Endothelial cell of umbilical vein (primary cell): ENCODE data around the gene CIAPIN1. TPM values are rescaled to one million over a fixed set of nuclear protein-coding genes. Genes with fewer than 3 reads are reported as not detected.

Experiments
- BruUV-seq: library from RNA; stranded (reverse); fragments of 400-500 nt; replicated peaks from 2 replicates; lab custom pipeline; 2021; lab: Mats Ljungman, UMichigan
- CTCF ChIA-PET: fragments of 300-600, 350-600 bp; sonication (Branson Sonifier 250); formaldehyde crosslinking; loops from one replicate; lab custom pipeline; 2021; ENCODE audit warnings: antibody characterized with exemption, inconsistent platforms; lab: Charles Lee
- POLR2A ChIA-PET: fragments of 300-600, 350-600 bp; sonication (Branson Sonifier 250); formaldehyde crosslinking; loops from one replicate; lab custom pipeline; 2021; ENCODE audit warnings: antibody characterized with exemption, inconsistent platforms; lab: Charles Lee
- DNase-seq: peaks from one replicate; pipeline ENCODE4 v3.0.0-alpha.2; 2011; ENCODE audit warnings: low read depth, low spot score
- FAIRE-seq: peaks from 2 replicates; lab custom pipeline; 2011; peaks lifted over from hg19 to GRCh38; lab: Jason Lieb, UNC
- H2AFZ ChIP-seq: 2 replicates; pipeline ENCODE4 v1.6.0; 2012; ENCODE audit warnings: low read depth, low read length, control low read depth, inconsistent platforms
- H3K27ac ChIP-seq: 2 replicates; pipeline ENCODE4 v1.5.1; 2011; ENCODE audit warnings: low read depth, mild to moderate bottlenecking, control low read depth, low read length, moderate library complexity; ENCODE audit not compliant: insufficient read depth
- H3K27me3 ChIP-seq, 2 experiments: 2 replicates each; pipeline versions ENCODE4 v1.6.0 to v1.6.1; 2011; ENCODE audit warnings: low read length in 2 of 2, mixed read lengths in 1 of 2; ENCODE audit not compliant: control insufficient read depth in 2 of 2, insufficient read depth in 2 of 2
- H3K36me3 ChIP-seq, 2 experiments: 2 replicates in 1 of 2; 3 replicates in 1 of 2; pipeline ENCODE4 v1.5.1; 2011; ENCODE audit warnings: low read length in 2 of 2, mild to moderate bottlenecking in 1 of 2, moderate library complexity in 1 of 2; ENCODE audit not compliant: control insufficient read depth in 2 of 2, insufficient read depth in 2 of 2; ENCODE audit errors: extremely low read depth in 1 of 2
- H3K4me1 ChIP-seq: 3 replicates; pipeline ENCODE4 v1.5.1; 2011; ENCODE audit warnings: mild to moderate bottlenecking, low read length; ENCODE audit not compliant: control insufficient read depth, insufficient read depth; ENCODE audit errors: extremely low read depth
- H3K4me2 ChIP-seq: 2 replicates; pipeline ENCODE4 v1.6.1; 2011; ENCODE audit warnings: low read length, control low read depth, mixed read lengths; ENCODE audit not compliant: insufficient read depth
- H3K4me3 ChIP-seq, 3 experiments: fragments of 200-600 bp in 1 of 3; sonication (generic), shearing (Covaris generic) in 1 of 3; replicated peaks in 1 of 3; 2 replicates each; pipeline ENCODE4 v1.5.1; 2011 to 2016; ENCODE audit warnings: control low read depth in 3 of 3, low read length in 3 of 3, mild to moderate bottlenecking in 2 of 3, inconsistent platforms in 1 of 3, low read depth in 1 of 3, moderate library complexity in 1 of 3; ENCODE audit not compliant: insufficient read depth in 1 of 3
- H3K79me2 ChIP-seq: 2 replicates; pipeline ENCODE4 v1.6.0; 2012; ENCODE audit warnings: low read length, inconsistent platforms; ENCODE audit not compliant: control insufficient read depth, insufficient read depth
- H3K9ac ChIP-seq: replicated peaks from 2 replicates; pipeline ENCODE3; 2011; ENCODE audit warnings: low read length, control low read depth; ENCODE audit not compliant: insufficient read depth; ENCODE audit errors: extremely low read depth
- H3K9me1 ChIP-seq: replicated peaks from 3 replicates; pipeline ENCODE4 v1.6.0; 2011; ENCODE audit warnings: mild to moderate bottlenecking, low read length; ENCODE audit not compliant: control insufficient read depth, insufficient read depth; ENCODE audit errors: extremely low read depth
- H3K9me3 ChIP-seq: replicated peaks from 2 replicates; pipeline ENCODE4 v1.5.1; 2012; ENCODE audit warnings: low read length, inconsistent platforms; ENCODE audit not compliant: control insufficient read depth, insufficient read depth
- H4K20me1 ChIP-seq: replicated peaks from 2 replicates; pipeline ENCODE3; 2011; ENCODE audit warnings: mild to moderate bottlenecking, low read length; ENCODE audit not compliant: control insufficient read depth, insufficient read depth; ENCODE audit errors: extremely low read depth
- EZH2 ChIP-seq: IDR thresholded peaks from 2 replicates; pipeline ENCODE4 v1.6.1; 2012; ENCODE audit warnings: borderline replicate concordance, low read depth, mild to moderate bottlenecking, moderate library complexity, low read length, inconsistent platforms; ENCODE audit not compliant: severe bottlenecking
- FOS ChIP-seq: IDR thresholded peaks from 2 replicates; pipeline ENCODE4 v1.6.1; 2011; ENCODE audit warnings: mild to moderate bottlenecking, low read length, moderate library complexity, borderline replicate concordance; ENCODE audit not compliant: insufficient read depth
- GATA2 ChIP-seq: IDR thresholded peaks from 2 replicates; pipeline ENCODE4 v1.7.0; 2011; ENCODE audit warnings: low read depth, mild to moderate bottlenecking, moderate library complexity, mixed read lengths, low read length; ENCODE audit not compliant: insufficient read length, insufficient read depth
- JUN ChIP-seq: IDR thresholded peaks from 2 replicates; pipeline ENCODE4 v1.6.1; 2011; ENCODE audit warnings: borderline replicate concordance, low read depth; ENCODE audit not compliant: insufficient read length, insufficient read depth
- MYC ChIP-seq: IDR thresholded peaks from one replicate; pipeline ENCODE4 v1.6.1; 2011; ENCODE audit warnings: mild to moderate bottlenecking, low read depth, low read length
- POLR2A ChIP-seq: IDR thresholded peaks from 2 replicates; pipeline ENCODE4 v1.6.1; 2012; ENCODE audit warnings: low read depth, mild to moderate bottlenecking, control low read depth, low read length
- POLR2AphosphoS5 ChIP-seq: IDR thresholded peaks from 2 replicates; pipeline ENCODE4 v1.6.1; 2012; ENCODE audit warnings: low read depth, mild to moderate bottlenecking, control low read depth, low read length, moderate library complexity; ENCODE audit not compliant: insufficient read depth
- dilution Hi-C: fragments of 300-500 bp; cut with MboI; formaldehyde crosslinking; loops from one replicate; pipeline ENCODE4 v1.15.0; 2019; ENCODE audit warnings: low sequenced_read_pairs; ENCODE audit not compliant: extremely low pct_ligation_motif_present
- intact Hi-C: fragments of 100-400 bp; cut with micrococcal nuclease; formaldehyde crosslinking; loops from one replicate; pipeline ENCODE4 v1.10.0; 2022
- polyA plus RNA-seq, 4 experiments: library from polyadenylated mRNA; depleted of rRNA in 3 of 4; stranded (reverse) in 3 of 4; unstranded in 1 of 4; fragments of >200 nt; gene quantifications; 2 replicates each; pipeline versions ENCODE4 v1.2.1 to v1.2.3, GENCODE V29; 2011 to 2012; ENCODE audit warnings: missing spikeins in 1 of 4
- total RNA-seq: library from RNA; stranded (reverse); gene quantifications from 2 replicates; pipeline ENCODE4 v1.2.3, GENCODE V29; 2021
- TF ChIP-seq, protein P1 (sequence below), 2 donors: IDR thresholded peaks; 1 replicate in 1 of 2; 2 replicates in 1 of 2; pipeline ENCODE4 v1.5.1; 2011; ENCODE audit warnings: low read length in 2 of 2, mild to moderate bottlenecking in 2 of 2, moderate library complexity in 2 of 2, control low read depth in 1 of 2, inconsistent platforms in 1 of 2, low read depth in 1 of 2; ENCODE audit not compliant: insufficient read depth in 1 of 2; ENCODE audit errors: extremely low read depth in 1 of 2

Gene CIAPIN1
- total and polyA plus RNA-seq, 2 donors (not counting 3 experiments of a cell fraction or from before 2014, with no cell fraction given), result 74.6 to 77.9 TPM

- H3K4me2 ChIP-seq, result no peak overlapping the region
- H3K9me1 ChIP-seq, result no peaks in the 10 kb centered on the region
- no peak overlapping the region for H3K27ac ChIP-seq
- no TSS peak for BruUV-seq
- H3K4me1 ChIP-seq, result peaks cover 16% of the 10 kb centered on the region
- no peaks in the 10 kb centered on the region for H3K27me3 ChIP-seq
- TF ChIP-seq, protein P1, sequence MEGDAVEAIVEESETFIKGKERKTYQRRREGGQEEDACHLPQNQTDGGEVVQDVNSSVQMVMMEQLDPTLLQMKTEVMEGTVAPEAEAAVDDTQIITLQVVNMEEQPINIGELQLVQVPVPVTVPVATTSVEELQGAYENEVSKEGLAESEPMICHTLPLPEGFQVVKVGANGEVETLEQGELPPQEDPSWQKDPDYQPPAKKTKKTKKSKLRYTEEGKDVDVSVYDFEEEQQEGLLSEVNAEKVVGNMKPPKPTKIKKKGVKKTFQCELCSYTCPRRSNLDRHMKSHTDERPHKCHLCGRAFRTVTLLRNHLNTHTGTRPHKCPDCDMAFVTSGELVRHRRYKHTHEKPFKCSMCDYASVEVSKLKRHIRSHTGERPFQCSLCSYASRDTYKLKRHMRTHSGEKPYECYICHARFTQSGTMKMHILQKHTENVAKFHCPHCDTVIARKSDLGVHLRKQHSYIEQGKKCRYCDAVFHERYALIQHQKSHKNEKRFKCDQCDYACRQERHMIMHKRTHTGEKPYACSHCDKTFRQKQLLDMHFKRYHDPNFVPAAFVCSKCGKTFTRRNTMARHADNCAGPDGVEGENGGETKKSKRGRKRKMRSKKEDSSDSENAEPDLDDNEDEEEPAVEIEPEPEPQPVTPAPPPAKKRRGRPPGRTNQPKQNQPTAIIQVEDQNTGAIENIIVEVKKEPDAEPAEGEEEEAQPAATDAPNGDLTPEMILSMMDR (IDR thresholded peaks at IDR 0.05; ENCODE audit: extremely low read depth in 1 of 2, insufficient read depth in 1 of 2, low read depth in 1 of 2, low read length in 2 of 2), result no peak
- TF ChIP-seq FOS (no peak), GATA2 (no peak), POLR2AphosphoS5 (no peak), JUN (no peak), EZH2 (no peak), MYC (no peak), POLR2A (no peak)
- dilution Hi-C loops, result loop anchor here (25.0 kb wide), 1 partner anchor 101 kb away; no protein-coding TSS in a partner anchor
- FAIRE-seq (no peak), DNase-seq (no peak)
- no peak overlapping the region for H3K9ac ChIP-seq
- H2AFZ ChIP-seq, result no peak overlapping the region
- ChIA-PET POLR2A (interaction anchor here (0.7 kb wide), 2 partner anchors 110 to 499 kb away, joined by 4 to 8 read pairs; no protein-coding TSS in a partner anchor), CTCF (interaction anchor here (0.6 to 16.2 kb wide), 3 partner anchors 12 to 362 kb away, joined by 3 to 507 read pairs (median 3); no protein-coding TSS in a partner anchor)
- H4K20me1 ChIP-seq, result no peaks in the 10 kb centered on the region
- no peak overlapping the region for H3K4me3 ChIP-seq
- intact Hi-C loops, result no loop called here
- no peaks in the 10 kb centered on the region for H3K9me3 ChIP-seq
- H3K36me3 ChIP-seq, result no peaks in the 10 kb centered on the region
- H3K79me2 ChIP-seq, result no peaks in the 10 kb centered on the region
These were observed 33.5 kb downstream of the CIAPIN1 start for GRCh38 chr16:57413733-57414132.
